Activated T-cell treated with anti-CD3 and anti-CD28 coated beads, Interleukin-2, amount 50 U/mL, for 48 hours (primary cell): Measurements from ENCODE around the gene SLC38A3.
"Not testable (repeated sequence)": the region's sequence is repeated elsewhere in the genome, so short reads cannot be mapped to it uniquely, and the experiment has no call there.

Source experiments
- DNase-seq, 2 experiments: peaks; one replicate each; pipeline ENCODE4 v3.0.0-alpha.2; 2020

The SLC38A3 gene

DNA sequence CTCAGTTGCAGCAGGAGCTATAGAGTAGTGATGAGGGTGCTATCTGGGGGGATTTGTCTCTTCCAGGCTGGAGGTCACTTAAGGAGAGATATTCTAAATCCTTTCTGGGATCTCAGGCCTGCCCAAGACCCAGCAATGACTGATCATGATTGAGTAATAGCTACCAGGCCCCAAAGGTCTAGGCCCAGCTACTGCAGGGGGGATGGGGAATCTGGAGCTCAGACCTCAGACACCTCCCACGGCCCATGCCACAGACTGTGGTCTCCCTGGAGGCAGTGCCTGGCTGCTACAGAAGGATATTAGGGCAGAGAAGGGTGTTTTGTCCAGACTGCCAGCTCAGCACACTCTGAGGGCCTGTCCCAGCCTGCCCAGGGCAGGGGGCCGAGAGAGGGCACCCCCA, 6.9 kb downstream of the SLC38A3 start:
- DNase-seq: peak; percentile 55 to 70

DNA sequence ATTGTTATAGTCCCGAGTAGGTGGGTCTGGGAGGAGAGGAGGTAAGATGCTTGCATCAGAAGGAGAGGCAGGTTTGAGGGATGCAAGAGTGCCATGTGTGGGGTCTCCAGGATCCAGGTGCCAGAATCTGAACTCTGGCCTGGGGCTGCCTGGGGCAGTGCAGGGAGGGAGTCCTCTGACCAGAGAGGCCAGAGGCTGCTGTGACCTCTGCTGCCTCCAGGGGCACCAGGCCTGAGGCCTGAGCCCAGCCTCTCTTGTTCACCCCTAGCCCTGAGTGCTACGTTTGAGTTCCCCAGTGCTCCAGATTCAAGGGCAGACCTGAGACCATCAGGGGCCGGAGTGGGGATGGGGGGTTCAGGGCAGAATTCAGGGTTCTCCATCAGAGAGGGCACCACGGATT, 7.4 kb downstream of the SLC38A3 start:
- no peak for DNase-seq

DNA sequence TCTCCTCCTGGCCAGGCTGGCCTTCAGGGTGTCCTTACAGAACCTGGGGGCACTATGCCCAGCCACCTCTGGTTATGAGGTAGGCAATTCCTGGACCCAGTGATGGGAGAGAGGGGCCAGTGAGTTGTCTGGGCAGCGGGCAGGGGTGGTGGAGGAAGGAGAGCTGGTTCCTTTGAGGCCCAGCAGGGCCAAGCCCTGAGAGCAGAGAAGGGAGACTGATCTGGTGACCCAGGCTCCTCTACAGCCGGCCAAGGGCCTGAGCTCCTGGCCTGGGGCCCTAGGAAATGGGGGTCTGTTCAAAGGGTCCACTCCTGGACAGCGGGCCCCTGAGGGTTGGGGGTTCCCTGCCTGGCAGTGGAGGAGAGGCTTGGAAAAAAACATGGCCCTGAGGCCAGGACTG, 7.9 kb downstream of the SLC38A3 start:
- DNase-seq: no peak

DNA sequence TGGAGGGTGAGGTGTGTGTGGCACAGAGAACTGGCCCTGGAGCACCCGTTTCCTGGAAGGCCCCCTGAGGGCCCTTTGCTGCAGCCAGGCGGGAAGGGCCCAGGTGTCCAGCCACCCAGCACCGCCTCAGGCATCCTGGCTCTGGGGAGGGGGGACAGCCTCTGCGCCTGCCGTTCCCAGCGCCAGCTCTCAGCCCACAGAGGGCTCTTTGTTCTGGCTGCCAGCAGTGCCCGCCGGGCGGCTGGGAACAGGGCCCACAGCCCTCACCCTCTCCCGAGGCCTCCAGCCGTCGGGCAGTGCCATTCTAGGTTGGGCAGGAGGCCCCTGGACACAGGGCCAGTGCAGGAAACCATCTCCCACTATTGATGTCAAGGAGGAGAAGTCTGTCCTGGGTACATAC, 8.3 kb downstream of the SLC38A3 start:
- DNase-seq: no peak

- DNase-seq: no peak
Observed at GRCh38 chr3:50214824-50215223, 9.8 kb downstream of the SLC38A3 start.

- DNase-seq: no peak
Observed at GRCh38 chr3:50215529-50215928, 10.5 kb downstream of the SLC38A3 start.

GRCh38 chr3:50217681-50218080, 12.6 kb downstream of the SLC38A3 start:
- no peak for DNase-seq

DNA sequence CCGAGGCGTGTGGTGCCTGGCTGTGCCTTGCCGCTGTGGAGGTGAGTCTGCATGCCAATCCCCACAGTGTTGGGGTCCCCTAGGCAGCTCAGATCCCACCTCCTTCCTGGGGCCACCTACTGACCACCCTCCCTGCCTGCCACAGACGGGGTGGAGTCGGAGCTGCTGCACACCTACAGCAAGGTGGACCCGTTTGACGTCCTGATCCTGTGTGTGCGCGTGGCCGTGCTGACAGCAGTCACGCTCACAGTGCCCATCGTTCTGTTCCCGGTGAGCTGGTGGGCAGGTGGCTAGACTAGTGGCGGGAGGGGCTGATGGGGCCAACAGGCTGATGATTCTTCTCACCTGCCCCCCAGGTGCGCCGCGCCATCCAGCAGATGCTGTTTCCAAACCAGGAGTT, 13.4 kb downstream of the SLC38A3 start:
- DNase-seq: no peak

DNA sequence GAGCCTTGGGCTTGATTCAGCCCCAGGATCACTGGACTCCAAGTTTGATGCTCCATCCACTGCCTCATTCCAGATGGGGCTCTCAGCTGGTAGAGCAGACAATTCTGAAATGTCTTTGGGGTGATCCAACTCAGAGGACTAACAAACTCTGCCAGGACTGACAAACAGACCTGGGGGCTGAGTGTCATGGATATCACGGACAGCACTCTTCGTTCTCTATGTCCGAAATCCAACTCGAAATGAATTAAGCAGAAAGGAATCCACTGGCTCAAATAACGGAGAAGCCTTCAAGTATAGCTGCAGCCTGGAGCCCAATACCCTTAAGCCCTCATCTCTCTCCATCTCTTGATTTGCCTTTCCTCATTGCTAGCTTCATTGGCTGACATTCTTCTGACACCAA, 14.2 kb downstream of the SLC38A3 start:
- no peak for DNase-seq

DNA sequence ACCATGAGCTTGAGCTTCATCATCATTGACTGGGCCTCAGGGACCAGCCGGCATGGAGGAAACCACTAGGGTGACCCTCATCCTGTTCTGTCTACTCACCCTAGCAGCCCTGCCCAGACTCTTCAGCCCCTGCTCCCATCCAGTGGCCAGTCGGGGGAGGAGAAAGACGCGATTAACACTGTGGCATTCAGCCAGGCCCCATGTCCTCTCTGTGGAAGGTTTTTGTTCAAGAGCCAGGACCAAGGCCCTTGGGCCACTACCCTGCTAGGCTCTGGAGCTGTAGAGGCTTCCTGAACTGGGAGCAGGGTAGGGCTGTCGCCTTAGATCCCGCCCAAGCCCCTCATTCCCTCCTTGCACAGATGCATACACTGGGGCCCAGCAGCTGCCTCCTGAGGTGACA, 15.0 kb downstream of the SLC38A3 start:
- DNase-seq: no peak

- DNase-seq: no peak
Observed at GRCh38 chr3:50221051-50221410, 16.0 kb downstream of the SLC38A3 start.

- no peak for DNase-seq
Observed at GRCh38 chr3:50221411-50222168, 16.5 kb downstream of the SLC38A3 start.

DNA sequence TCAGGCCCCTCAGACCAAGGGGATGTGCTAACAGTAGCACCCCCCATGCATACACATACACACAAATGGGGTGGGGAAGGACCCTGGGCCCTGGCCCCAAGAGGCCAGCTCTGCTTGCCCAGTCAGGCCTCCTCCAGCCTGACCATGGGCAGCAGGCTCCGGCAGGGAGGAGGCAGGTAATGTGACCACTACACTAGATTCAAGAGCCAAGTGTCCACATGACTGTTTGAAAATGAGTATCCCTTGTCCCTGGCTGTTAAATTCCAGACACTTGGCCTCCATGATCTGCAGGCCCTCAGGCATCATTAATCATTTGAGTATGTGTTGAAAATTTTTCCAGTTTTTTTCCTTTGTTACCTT, 17.1 kb downstream of the SLC38A3 start:
- no peak for DNase-seq

- DNase-seq: no peak
Observed at GRCh38 chr3:50224639-50225038, 19.6 kb downstream of the SLC38A3 start.

DNA sequence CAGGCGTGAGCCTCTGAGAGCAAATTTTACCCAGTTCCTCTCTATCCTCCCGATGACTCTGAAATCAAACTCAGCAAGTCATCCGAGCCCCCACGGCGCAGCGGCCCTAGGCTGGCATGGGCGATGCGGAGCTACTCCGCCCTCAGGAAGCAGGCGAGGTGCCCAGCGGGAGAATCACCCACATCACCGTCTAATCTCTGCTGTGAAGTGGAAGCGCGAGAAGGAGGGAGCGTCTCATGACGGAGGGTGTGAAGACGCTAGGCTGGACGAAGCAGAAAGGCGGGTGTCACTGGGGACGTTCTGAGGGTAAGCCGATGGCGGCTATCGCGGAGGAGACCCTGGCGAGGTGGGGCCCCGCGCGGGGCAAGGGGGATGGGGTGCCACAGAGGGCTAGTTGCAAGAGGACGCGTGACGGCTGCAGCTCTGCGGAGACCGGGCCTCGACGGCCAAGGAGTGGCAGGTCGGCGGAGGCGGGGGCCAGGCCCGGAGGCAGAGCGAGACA, 21.9 kb downstream of the SLC38A3 start:
- peak; percentile 76 to 77 for DNase-seq

GRCh38 chr3:50227390-50228183, 22.5 kb downstream of the SLC38A3 start:
- peak; percentile 90 to 94 for DNase-seq

DNA sequence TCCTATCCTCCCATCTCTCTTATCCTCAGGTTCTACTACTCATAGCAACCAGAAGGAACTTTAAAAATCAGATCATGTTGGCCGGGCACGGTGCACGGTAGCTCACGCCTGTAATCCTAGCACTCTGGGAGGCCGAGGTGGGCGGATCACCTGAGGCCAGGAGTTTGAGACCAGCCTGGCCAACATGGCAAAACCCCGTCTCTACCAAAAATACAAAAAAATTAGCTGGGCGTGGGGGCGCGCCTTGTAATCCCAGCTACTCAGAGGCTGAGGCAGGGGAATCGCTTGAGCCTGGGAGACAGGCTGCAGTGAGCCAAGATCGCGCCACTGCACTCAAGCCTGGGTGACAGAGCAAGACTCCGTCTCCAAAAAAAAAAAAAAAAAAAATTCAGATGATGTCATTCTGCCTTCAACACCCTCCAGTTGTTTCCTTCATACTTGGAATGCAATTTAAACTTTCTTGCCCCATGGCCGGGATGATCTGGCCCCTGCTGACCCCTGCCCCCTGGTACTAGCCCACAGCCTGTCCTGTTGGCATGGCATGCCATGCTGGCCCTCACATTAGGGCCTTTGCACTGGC, 23.2 kb downstream of the SLC38A3 start:
- not testable (repeated sequence) for DNase-seq

GRCh38 chr3:50229490-50229889, 24.4 kb downstream of the SLC38A3 start:
- no peak for DNase-seq

DNA sequence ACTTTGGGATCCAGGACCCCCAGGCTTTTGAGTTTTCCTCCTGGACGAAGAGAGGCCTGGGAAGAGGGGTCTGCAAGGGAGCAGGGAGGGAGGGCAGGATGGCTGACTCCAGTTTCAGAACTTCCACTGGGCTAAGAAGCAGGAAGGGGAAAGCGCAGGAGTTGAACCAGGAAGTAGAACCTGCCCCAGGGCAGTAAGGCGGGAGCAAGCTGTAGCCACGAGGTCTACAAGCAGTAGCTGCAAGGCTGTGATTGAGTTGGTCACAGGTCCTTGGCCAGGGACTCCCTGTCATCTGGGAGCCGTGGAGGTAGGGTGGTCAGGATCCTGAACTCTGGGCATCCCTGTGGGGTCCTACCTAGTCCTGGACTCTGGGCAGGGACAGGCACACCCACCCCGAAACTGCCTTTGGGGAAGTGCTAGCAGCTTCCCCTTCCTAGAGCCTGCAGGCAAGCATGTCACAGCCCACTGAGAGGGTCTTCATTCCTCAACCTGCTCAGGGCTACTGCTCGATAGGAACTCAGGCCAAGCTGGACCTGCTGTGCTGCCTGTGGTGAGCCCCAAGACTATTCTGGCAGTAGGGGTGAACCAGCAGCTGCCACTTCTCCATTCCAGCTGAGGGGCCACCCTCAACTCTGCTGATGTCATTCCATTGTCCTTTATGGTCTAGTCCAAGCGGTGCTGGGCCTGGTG, 25.2 kb downstream of the SLC38A3 start:
- no peak for DNase-seq

GRCh38 chr3:50230794-50231125, 25.7 kb downstream of the SLC38A3 start:
- no peak for DNase-seq

DNA sequence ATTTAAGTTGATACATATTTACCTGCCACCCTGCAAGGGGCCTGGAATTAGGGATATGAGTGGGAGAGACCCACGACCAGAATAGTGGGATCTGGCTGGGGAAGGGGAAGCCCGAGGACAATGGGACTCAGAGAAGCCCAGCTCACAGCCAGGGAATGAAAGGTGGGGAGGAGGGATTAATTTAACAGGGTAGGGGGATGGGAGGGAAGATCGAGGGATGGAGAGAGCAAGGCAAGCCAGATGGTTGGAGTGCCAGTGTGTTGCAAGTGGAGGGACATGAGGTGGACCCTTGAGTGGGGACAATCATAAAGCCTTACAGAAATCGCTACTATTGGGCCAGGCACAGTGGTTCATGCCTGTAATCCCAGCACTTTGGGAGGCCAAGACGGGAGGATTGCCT, 26.5 kb downstream of the SLC38A3 start:
- no peak for DNase-seq

DNA sequence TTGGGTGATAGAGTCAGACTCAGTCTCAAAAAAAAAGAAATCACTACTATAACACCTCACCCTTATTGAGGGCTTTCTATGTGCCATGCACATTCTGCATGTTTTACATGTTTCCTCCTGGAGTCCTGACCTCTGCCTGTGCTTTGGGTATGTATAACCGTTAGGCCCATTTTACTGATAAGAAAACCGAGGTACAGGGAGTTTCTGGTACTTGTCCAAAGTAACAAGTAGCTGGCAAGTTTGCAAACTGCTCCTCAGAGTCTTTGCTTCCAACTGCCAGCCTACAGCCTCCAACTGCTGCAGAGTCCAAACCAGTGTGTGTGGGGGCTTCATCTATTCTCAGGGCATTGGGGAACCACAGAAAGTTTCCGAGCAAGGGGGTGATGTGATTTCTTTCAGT, 27.2 kb downstream of the SLC38A3 start:
- DNase-seq: no peak

DNA sequence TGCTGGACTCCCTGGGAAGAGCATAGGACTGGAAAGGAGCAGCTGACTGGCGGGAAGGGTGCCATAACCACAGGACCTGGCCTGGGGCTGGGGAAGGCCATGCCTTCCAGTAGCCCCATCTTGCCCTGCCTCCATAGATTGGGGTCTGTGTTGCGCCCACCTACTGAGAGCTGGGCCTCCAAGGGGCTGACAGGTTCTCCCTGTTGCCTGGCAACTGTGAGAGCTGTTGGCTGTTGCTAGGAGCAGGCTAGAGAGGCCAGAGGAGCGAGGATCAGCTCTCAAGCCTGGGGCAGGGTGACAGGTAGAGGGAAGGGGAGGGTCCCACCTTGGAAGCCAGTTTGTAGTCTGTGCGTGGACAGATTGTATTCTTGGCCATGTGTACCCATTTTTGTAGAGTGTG, 28.1 kb downstream of the SLC38A3 start:
- DNase-seq: no peak
